A549 treated with GW870086 at 1 μM for 4 hours (cell line): ENCODE data around the gene XAGE2. TPM values are rescaled to one million over a fixed set of nuclear protein-coding genes. Genes with fewer than 3 reads are reported as not detected.

Experiments
- total RNA-seq: library from RNA; stranded (reverse); fragments of 200-300 nt; extraction: Qiagen RNA extraction; gene quantifications from 5 replicates; pipeline ENCODE4 v1.2.3, GENCODE V29; 2022; ENCODE audit warnings: low read depth

Gene XAGE2, protein sequence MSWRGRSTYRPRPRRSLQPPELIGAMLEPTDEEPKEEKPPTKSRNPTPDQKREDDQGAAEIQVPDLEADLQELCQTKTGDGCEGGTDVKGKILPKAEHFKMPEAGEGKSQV
- not detected in 5 replicates for total RNA-seq

DNA sequence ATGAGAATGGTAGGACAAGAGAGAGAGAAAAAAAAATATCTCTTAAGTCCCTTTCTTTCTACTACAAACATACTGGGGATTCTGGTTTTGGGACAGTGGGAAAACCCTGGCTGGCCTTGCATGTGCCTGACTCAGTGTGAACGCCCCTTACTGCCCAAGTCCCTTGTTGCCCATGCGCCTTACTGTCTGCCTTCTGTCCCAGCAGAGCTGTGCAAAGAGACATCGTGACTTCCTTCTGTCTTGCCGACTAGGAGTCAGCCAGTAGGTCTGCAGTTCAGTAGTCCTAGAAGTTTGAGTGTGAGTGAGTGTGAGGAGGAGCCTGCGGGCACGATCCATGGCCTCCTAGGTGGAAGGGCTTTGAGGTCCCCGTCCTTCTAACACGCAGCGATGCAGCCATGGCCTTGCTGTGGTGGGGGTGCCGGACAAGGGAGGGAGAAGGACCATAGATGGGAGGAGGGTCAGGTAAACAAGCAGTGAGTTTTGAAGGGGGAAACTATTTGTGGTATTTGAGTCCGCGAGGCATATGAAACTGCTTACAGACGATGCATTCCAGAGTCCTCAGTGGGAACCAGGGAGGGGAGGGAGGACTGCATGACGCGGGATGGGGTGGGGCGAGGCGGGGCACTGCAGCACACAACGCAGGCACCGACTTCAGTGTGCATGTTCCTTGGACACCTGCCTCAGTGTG is at the start of gene XAGE2:
XAGE2 (plus strand) TSS at position 654 of the 688 bp plus-strand sequence. CDS start 994 bp downstream, outside the sequence.

Other genes with a start within 250 kb of the XAGE2 start
- 0.45 to 11.6 TPM (median 7.3 TPM) in 5 replicates for gene MAGED4, start 184.1 kb upstream of the XAGE2 start, total RNA-seq
- 13.4 to 38.8 TPM (median 19.6 TPM) in 3 of 5 replicates, not detected in the others for gene XAGE1A, start 126.8 kb downstream of the XAGE2 start, total RNA-seq
- gene XAGE1B, start 148.0 kb downstream of the XAGE2 start, total RNA-seq: 200 to 258 TPM (median 231 TPM) in 5 replicates